ENCODE results near the gene VIPR1.

DNA sequence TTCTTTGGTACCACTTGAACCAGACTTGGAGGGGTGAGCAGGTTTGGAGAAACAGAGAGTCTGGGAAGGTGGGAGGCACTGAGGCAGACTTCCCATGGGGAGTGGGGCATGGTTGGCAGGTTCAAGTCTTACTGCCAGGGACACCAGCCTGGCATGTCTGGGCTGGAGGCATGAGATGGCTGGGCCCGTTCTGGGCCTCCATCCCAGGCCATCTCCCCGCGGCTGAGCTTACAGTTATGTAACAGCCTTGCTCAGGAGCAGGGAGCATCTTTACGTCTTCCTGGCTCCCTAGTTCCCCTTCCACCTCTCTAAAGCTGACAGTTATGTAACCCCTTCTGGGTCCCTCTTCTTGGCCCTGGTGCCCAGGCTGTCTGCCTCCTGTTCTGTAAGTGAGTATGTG lies 12.4 kb downstream of the VIPR1 start:
- TF ChIP-seq SIN3A (IDR thresholded peaks at IDR 0.05; ENCODE audit: borderline replicate concordance, insufficient read depth, low read length): no peak
- no peak for TF ChIP-seq TAF1 (IDR thresholded peaks at IDR 0.05; ENCODE audit: borderline replicate concordance, insufficient read depth, low read length)
- TF ChIP-seq, protein P1, sequence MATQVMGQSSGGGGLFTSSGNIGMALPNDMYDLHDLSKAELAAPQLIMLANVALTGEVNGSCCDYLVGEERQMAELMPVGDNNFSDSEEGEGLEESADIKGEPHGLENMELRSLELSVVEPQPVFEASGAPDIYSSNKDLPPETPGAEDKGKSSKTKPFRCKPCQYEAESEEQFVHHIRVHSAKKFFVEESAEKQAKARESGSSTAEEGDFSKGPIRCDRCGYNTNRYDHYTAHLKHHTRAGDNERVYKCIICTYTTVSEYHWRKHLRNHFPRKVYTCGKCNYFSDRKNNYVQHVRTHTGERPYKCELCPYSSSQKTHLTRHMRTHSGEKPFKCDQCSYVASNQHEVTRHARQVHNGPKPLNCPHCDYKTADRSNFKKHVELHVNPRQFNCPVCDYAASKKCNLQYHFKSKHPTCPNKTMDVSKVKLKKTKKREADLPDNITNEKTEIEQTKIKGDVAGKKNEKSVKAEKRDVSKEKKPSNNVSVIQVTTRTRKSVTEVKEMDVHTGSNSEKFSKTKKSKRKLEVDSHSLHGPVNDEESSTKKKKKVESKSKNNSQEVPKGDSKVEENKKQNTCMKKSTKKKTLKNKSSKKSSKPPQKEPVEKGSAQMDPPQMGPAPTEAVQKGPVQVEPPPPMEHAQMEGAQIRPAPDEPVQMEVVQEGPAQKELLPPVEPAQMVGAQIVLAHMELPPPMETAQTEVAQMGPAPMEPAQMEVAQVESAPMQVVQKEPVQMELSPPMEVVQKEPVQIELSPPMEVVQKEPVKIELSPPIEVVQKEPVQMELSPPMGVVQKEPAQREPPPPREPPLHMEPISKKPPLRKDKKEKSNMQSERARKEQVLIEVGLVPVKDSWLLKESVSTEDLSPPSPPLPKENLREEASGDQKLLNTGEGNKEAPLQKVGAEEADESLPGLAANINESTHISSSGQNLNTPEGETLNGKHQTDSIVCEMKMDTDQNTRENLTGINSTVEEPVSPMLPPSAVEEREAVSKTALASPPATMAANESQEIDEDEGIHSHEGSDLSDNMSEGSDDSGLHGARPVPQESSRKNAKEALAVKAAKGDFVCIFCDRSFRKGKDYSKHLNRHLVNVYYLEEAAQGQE (IDR thresholded peaks at IDR 0.05; ENCODE audit: insufficient read depth in 1 of 2, low read depth in 2 of 2, low read length in 2 of 2): no peak
